GM18909 (cell line): ENCODE data around the gene CCDC85C.

Experiments
- ATAC-seq: cut with Tn5 transposase; IDR thresholded peaks from one replicate; pipeline ENCODE4 v1.9.1; 2021; ENCODE audit warnings: mild to moderate bottlenecking; ENCODE audit not compliant: unreplicated experiment, poor library complexity

CCDC85C gene

GRCh38 chr14:99592933-99593753, 10.9 kb downstream of the CCDC85C start:
- no peak for ATAC-seq

- ATAC-seq: no peak
Observed at GRCh38 chr14:99592394-99592793, 11.6 kb downstream of the CCDC85C start.

DNA sequence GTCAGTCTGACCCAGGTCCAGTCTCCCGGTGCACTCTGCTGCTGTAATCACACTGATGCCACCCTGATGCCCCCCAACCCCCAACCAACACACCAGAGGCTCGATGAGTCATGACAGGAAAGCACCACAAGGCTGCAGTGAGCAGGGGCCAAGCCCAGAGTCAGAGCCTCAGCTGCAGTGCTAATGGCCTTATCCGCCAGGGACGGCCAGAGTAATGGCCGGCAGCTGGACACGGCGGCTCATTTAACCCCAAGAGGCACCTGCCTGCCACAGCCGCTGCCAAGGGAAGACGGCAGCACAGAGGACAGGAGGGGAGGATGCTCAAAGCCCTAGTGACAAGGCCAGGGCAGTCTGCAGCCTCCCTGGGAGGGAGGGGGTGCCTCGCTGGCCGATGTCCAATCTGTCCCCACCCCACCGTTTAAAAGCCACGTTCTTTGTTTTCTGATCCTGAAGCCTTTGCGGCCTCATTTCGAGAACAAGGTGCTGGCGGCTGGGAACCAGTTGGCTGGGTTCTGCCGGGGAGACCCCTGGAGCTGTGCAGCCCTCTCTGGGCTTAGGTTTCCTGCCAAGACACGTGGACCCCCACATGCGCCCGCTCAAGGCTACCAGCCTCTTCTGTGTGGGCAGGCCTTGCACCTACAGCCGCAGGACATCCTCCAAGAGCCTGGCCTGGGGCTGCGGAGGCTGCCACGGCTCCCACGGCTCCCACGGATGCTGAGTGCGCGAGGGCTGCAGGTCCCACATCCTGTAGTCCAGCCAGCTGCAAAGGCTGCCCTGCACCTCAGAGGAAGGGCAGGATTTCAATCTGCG, 13.1 kb downstream of the CCDC85C start:
- ATAC-seq: no peak

GRCh38 chr14:99589651-99590530, 14.1 kb downstream of the CCDC85C start:
- no peak for ATAC-seq

GRCh38 chr14:99589031-99589441, 15.0 kb downstream of the CCDC85C start:
- no peak for ATAC-seq

- ATAC-seq: no peak
Observed at GRCh38 chr14:99587460-99588278, 16.3 kb downstream of the CCDC85C start.

DNA sequence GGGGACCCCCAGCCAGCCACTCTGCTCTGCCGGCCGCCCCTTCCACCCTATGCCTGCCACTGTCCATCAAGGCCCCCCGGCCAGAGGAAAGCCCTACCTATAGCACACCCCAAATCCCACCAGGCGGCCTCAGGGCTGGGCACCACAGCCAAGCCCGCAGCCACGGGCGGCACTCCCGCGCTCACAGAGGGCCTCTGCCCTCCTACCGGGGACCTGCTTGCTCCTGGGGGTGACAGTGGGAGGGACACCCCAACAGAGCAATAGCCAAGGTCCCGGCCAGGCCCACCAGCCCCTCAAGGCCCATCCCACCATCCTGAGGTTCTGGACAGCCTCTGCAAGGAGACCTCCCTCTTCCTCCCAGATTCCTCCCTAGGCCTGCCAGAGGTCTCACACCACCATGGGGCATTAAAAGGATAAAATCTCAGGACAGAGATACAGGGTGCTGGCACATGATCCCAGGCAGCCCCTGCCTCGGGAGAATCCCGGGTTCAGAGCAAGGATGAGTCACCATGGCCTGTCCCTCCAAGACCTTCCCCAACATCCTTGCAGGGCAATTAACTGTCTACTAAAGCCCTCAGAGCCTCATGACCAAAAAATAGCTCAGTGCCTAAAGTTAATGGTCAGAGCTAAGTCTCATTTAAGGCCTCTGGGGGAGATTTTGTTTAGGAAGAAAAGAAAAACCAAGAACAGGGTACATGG, 17.1 kb downstream of the CCDC85C start:
- ATAC-seq: no peak

- no peak for ATAC-seq
Observed at GRCh38 chr14:99586054-99586760, 17.8 kb downstream of the CCDC85C start.

- no peak for ATAC-seq
Observed at GRCh38 chr14:99584823-99585222, 19.2 kb downstream of the CCDC85C start.

- no peak for ATAC-seq
Observed at GRCh38 chr14:99581938-99582337, 22.1 kb downstream of the CCDC85C start.

GRCh38 chr14:99581374-99581773, 22.6 kb downstream of the CCDC85C start:
- no peak for ATAC-seq

GRCh38 chr14:99579903-99580571, 24.0 kb downstream of the CCDC85C start:
- ATAC-seq: no peak

GRCh38 chr14:99579120-99579836, 24.7 kb downstream of the CCDC85C start:
- no peak for ATAC-seq

DNA sequence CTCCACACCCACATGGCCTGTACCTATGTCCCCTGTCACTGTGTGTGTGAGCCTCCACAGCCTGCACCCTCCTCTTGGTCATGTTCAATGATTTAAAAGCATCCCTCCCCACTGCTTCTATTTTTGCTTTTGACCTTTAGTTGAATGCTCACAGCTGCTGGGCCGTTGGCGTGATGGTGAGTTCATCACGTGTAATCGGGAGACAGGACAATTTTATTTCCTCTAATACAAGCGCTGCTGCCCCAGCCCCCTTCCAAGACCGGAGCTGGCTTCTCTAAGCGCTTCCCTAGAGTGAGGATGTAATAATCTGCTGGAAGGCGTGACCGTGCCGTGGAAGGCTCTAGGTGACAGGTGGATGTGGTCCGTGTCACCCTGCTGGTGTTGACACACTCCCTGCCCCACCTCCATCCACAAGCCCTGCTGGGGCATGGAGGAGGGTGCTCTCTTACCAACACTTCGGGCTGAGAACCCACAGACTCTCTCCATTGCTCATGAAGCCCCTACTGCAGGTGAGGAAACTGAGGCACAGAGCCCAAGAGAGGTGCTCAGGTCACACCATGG, 25.4 kb downstream of the CCDC85C start:
- ATAC-seq: no peak

- ATAC-seq: no peak
Observed at GRCh38 chr14:99576761-99577705, 27.0 kb downstream of the CCDC85C start.

- no peak for ATAC-seq
Observed at GRCh38 chr14:99576304-99576703, 27.7 kb downstream of the CCDC85C start.
